HUES6 (cell line): ENCODE results near the gene MT1A.

ENCODE experiments used
- H3K27ac ChIP-seq: 2 replicates; pipeline ENCODE4 v1.7.0; 2013; ENCODE audit warnings: low read depth, mild to moderate bottlenecking, low read length, inconsistent platforms
- H3K27me3 ChIP-seq: 2 replicates; pipeline ENCODE4 v1.6.1; 2013; ENCODE audit warnings: low read length; ENCODE audit not compliant: control insufficient read depth, insufficient read depth
- H3K36me3 ChIP-seq: 2 replicates; pipeline ENCODE4 v1.6.1; 2013; ENCODE audit warnings: low read length; ENCODE audit not compliant: control insufficient read depth, insufficient read depth
- H3K4me1 ChIP-seq: 2 replicates; pipeline ENCODE4 v1.6.1; 2013; ENCODE audit warnings: low read length; ENCODE audit not compliant: control insufficient read depth, insufficient read depth
- H3K4me3 ChIP-seq: 2 replicates; pipeline ENCODE4 v1.5.1; 2013; ENCODE audit warnings: low read depth, low read length
- H3K9ac ChIP-seq: one replicate; pipeline ENCODE4 v1.6.1; 2013; ENCODE audit warnings: mild to moderate bottlenecking, low read length
- H3K9me3 ChIP-seq: 2 replicates; pipeline ENCODE4 v1.6.1; 2013; ENCODE audit warnings: low read depth, low read length; ENCODE audit not compliant: control insufficient read depth, insufficient read depth

The MT1A gene

GRCh38 chr16:56645311-56645710, 6.8 kb downstream of the MT1A start:
- Histone ChIP-seq H3K27me3 (peaks cover 100% of the 10 kb centered on the region), H3K4me1 (peaks cover 14% of the 10 kb centered on the region), H3K4me3 (no peak overlapping the region)

GRCh38 chr16:56645838-56646237, 7.4 kb downstream of the MT1A start:
- no peaks in the 10 kb centered on the region for H3K9me3 ChIP-seq
- no peak overlapping the region for H3K9ac ChIP-seq
- no peaks in the 10 kb centered on the region for H3K36me3 ChIP-seq
- H3K27ac ChIP-seq = no peak overlapping the region
- no peak overlapping the region for H3K4me3 ChIP-seq
- H3K27me3 ChIP-seq = peaks cover 99% of the 10 kb centered on the region
- H3K4me1 ChIP-seq = peaks cover 14% of the 10 kb centered on the region

More at GRCh38 chr16:56645311-56645710, 6.8 kb downstream of the MT1A start:
- Histone ChIP-seq H3K9ac (no peak overlapping the region), H3K27ac (no peak overlapping the region), H3K36me3 (no peaks in the 10 kb centered on the region), H3K9me3 (no peaks in the 10 kb centered on the region)

- H3K27me3 ChIP-seq = peaks cover 99% of the 10 kb centered on the region
Observed at GRCh38 chr16:56647641-56648431, 9.4 kb downstream of the MT1A start.

GRCh38 chr16:56649271-56649670, 10.8 kb downstream of the MT1A start:
- H3K27ac ChIP-seq = no peak overlapping the region
- no peak overlapping the region for H3K4me3 ChIP-seq
- H3K4me1 ChIP-seq = peaks cover 4% of the 10 kb centered on the region
- H3K27me3 ChIP-seq = peaks cover 89% of the 10 kb centered on the region
- H3K9me3 ChIP-seq = no peaks in the 10 kb centered on the region
- H3K9ac ChIP-seq = no peak overlapping the region
- no peaks in the 10 kb centered on the region for H3K36me3 ChIP-seq

More at GRCh38 chr16:56647641-56648431, 9.4 kb downstream of the MT1A start:
- H3K4me1 ChIP-seq = peaks cover 12% of the 10 kb centered on the region
- no peaks in the 10 kb centered on the region for H3K36me3 ChIP-seq
- H3K27ac ChIP-seq = no peak overlapping the region
- H3K4me3 ChIP-seq = peak overlapping the region; percentile 27; the same call in 1 of the 2 replicates
- H3K9ac ChIP-seq = no peak overlapping the region
- no peaks in the 10 kb centered on the region for H3K9me3 ChIP-seq

- Histone ChIP-seq H3K27ac (no peak overlapping the region), H3K9ac (no peak overlapping the region), H3K4me3 (no peak overlapping the region), H3K27me3 (peaks cover 84% of the 10 kb centered on the region), H3K9me3 (no peaks in the 10 kb centered on the region), H3K36me3 (no peaks in the 10 kb centered on the region), H3K4me1 (peaks cover 4% of the 10 kb centered on the region)
Observed at GRCh38 chr16:56649820-56650219, 11.4 kb downstream of the MT1A start.

- H3K4me3 ChIP-seq = no peak within 1 kb of the TSS
- peaks cover 4% of the 10 kb centered on the region for H3K4me1 ChIP-seq
- no peak within 1 kb of the TSS for H3K9ac ChIP-seq
- peaks cover 74% of the 10 kb centered on the region for H3K27me3 ChIP-seq
- no peaks in the 10 kb centered on the region for H3K9me3 ChIP-seq
- no peak within 1 kb of the TSS for H3K27ac ChIP-seq
- no peaks in the 10 kb centered on the region for H3K36me3 ChIP-seq
Observed at GRCh38 chr16:56651586-56651985, 13.1 kb downstream of the MT1A start, which contains the start of gene MT1B. Gene MT1B, plus strand, starts transcription at chr16:56651886. Its CDS starts 68 bp downstream, at chr16:56651954.

- H3K36me3 ChIP-seq = no peaks in the 10 kb centered on the region
- no peak overlapping the region for H3K9ac ChIP-seq
- no peak overlapping the region for H3K4me3 ChIP-seq
- no peak overlapping the region for H3K27ac ChIP-seq
- H3K4me1 ChIP-seq = peaks cover 2% of the 10 kb centered on the region
- H3K27me3 ChIP-seq = peaks cover 63% of the 10 kb centered on the region
- H3K9me3 ChIP-seq = no peaks in the 10 kb centered on the region
Observed at GRCh38 chr16:56652600-56652999, 14.1 kb downstream of the MT1A start.

GRCh38 chr16:56653218-56653617, 14.8 kb downstream of the MT1A start:
- H3K9me3 ChIP-seq = no peaks in the 10 kb centered on the region
- peaks cover 4% of the 10 kb centered on the region; the same call in 1 of the 2 replicates for H3K4me1 ChIP-seq
- no peaks in the 10 kb centered on the region for H3K36me3 ChIP-seq
- H3K27me3 ChIP-seq = peaks cover 62% of the 10 kb centered on the region
- no peak overlapping the region for H3K4me3 ChIP-seq
- no peak overlapping the region for H3K9ac ChIP-seq
- no peak overlapping the region for H3K27ac ChIP-seq

- Histone ChIP-seq H3K9me3 (no peaks in the 10 kb centered on the region), H3K36me3 (no peaks in the 10 kb centered on the region), H3K27me3 (peaks cover 63% of the 10 kb centered on the region), H3K4me1 (peaks cover 17% of the 10 kb centered on the region; the same call in 1 of the 2 replicates), H3K4me3 (peak within 1 kb of the TSS; percentile 83), H3K9ac (peak within 1 kb of the TSS; percentile 92), H3K27ac (peak within 1 kb of the TSS; percentile 27; the same call in 1 of the 2 replicates)
Observed at GRCh38 chr16:56657555-56658326, 19.3 kb downstream of the MT1A start, which contains the start of gene MT1F. Gene MT1F, plus strand, starts transcription at chr16:56657959. Its CDS starts 100 bp downstream, at chr16:56658059.

GRCh38 chr16:56658327-56658875, 19.9 kb downstream of the MT1A start:
- no peaks in the 10 kb centered on the region for H3K9me3 ChIP-seq
- H3K27ac ChIP-seq = no peak overlapping the region; the same call in 1 of the 2 replicates
- H3K27me3 ChIP-seq = peaks cover 64% of the 10 kb centered on the region
- no peaks in the 10 kb centered on the region for H3K36me3 ChIP-seq
- H3K4me1 ChIP-seq = peaks cover 17% of the 10 kb centered on the region; the same call in 1 of the 2 replicates
- peak overlapping the region; percentile 83 for H3K4me3 ChIP-seq
- H3K9ac ChIP-seq = peak overlapping the region; percentile 92
